ENCODE results near the gene CSNK1D. TPM values are rescaled to one million over a fixed set of nuclear protein-coding genes. Genes with fewer than 3 reads are reported as not detected.

CSNK1D gene
- polyA plus RNA-seq (ENCODE audit: insufficient read depth in 1 of 5, insufficient read length in 5 of 5, low replicate concordance in 1 of 5): 100 to 1,000 TPM in 4 of 5 donors, 10 to 100 TPM in 1; 89.6 to 138 (median 108) TPM
- long read RNA-seq, donor 1, transcript CSNK1D-203 (10 exons, 2,047 nt): major isoform, 19 of 44 reads
- long read RNA-seq, donor 1, partial matches to known transcripts: 11 of 44 reads
- long read RNA-seq, donor 1, other reads (novel, unspliced or antisense): 5 of 44 reads
- long read RNA-seq, donor 2, transcript CSNK1D-203 (10 exons, 2,047 nt): major isoform, 8 of 11 reads
- long read RNA-seq, donor 2, partial matches to known transcripts: 0 of 11 reads
- long read RNA-seq, donor 2, other reads (novel, unspliced or antisense): 0 of 11 reads
- long read RNA-seq, donor 3, transcript CSNK1D-203 (10 exons, 2,047 nt): major isoform, 5 of 12 reads
- long read RNA-seq, donor 3, partial matches to known transcripts: 0 of 12 reads
- long read RNA-seq, donor 3, other reads (novel, unspliced or antisense): 0 of 12 reads
- long read RNA-seq, donor 4, transcript CSNK1D-203 (10 exons, 2,047 nt): major isoform, 7 of 12 reads
- long read RNA-seq, donor 4, partial matches to known transcripts: 0 of 12 reads
- long read RNA-seq, donor 4, other reads (novel, unspliced or antisense): 0 of 12 reads
- long read RNA-seq, donor 5, transcript CSNK1D-203 (10 exons, 2,047 nt): major isoform, 9 of 40 reads
- long read RNA-seq, donor 5, partial matches to known transcripts: 22 of 40 reads
- long read RNA-seq, donor 5, other reads (novel, unspliced or antisense): 0 of 40 reads
- long read RNA-seq, donor 6, transcript CSNK1D-203 (10 exons, 2,047 nt): major isoform, 22 of 29 reads
- long read RNA-seq, donor 6, transcript CSNK1D-211 (3 exons, 692 nt): minor isoform, 5 of 29 reads
- long read RNA-seq, donor 6, partial matches to known transcripts: 0 of 29 reads
- long read RNA-seq, donor 6, other reads (novel, unspliced or antisense): 0 of 29 reads
- long read RNA-seq, donor 7, transcript CSNK1D-203 (10 exons, 2,047 nt): major isoform, 12 of 44 reads
- long read RNA-seq, donor 7, partial matches to known transcripts: 26 of 44 reads
- long read RNA-seq, donor 7, other reads (novel, unspliced or antisense): 0 of 44 reads
- long read RNA-seq, donor 8, partial matches to known transcripts: 0 of 6 reads
- long read RNA-seq, donor 8, other reads (novel, unspliced or antisense): 0 of 6 reads

GRCh38 chr17:82273327-82274133, at the start of gene CSNK1D:
Gene CSNK1D (minus strand): TSS chr17:82273700. CDS start chr17:82273381, 319 bp downstream.
- peak; percentile 93 to 96 for DNase-seq

- no peak for DNase-seq
These were observed 49.3 kb upstream of the CSNK1D start for GRCh38 chr17:82322526-82323453.

GRCh38 chr17:82321947-82322466, 48.5 kb upstream of the CSNK1D start:
- no peak for DNase-seq

DNA sequence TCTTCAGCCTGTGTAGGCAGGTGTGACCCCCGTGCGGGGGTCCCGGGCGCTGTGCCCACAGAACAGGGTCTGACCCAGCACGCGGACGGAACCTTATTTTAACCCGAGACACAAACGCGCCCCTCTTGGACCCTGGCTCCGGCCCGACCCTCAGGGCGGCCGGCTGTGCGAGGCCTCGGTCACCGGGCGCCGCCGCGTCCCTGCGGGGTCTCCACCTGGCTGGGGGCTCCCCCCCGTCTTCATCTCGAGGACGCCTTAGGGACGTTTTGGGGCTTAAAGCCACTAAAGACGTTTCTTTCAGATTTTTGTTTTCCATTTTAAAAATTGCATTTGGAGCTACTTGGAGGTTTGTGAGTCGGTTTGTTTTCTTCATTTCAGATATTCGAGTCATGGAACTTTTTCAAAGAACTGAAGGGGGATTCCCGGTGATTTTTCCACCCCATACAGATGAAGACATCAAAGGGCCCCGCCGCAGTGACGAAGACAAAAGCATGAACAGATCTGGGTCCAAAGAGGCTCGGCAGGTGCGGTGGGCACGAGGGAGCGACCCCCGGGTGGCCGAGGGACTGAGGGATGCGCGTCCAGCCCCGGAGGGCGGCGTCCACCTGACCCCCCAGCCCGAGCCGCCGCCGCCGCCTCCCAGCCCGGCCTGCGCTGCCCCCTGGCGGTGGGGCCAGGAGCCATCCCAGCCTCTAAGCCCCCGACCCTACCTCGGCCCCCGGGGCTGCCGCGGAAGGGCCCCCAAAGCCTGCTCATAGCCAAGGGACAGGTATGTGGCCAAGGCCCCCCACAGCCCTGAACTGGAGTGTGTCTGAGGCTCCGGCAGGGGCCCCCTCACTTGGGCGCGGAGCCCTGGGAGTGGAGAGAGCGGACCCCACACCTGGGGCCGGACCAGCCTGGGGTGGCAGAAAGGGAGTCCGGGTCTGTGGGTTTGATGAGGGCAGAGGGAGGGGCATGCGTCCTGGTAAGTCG, 47.7 kb upstream of the CSNK1D start:
- no peak for DNase-seq

DNA sequence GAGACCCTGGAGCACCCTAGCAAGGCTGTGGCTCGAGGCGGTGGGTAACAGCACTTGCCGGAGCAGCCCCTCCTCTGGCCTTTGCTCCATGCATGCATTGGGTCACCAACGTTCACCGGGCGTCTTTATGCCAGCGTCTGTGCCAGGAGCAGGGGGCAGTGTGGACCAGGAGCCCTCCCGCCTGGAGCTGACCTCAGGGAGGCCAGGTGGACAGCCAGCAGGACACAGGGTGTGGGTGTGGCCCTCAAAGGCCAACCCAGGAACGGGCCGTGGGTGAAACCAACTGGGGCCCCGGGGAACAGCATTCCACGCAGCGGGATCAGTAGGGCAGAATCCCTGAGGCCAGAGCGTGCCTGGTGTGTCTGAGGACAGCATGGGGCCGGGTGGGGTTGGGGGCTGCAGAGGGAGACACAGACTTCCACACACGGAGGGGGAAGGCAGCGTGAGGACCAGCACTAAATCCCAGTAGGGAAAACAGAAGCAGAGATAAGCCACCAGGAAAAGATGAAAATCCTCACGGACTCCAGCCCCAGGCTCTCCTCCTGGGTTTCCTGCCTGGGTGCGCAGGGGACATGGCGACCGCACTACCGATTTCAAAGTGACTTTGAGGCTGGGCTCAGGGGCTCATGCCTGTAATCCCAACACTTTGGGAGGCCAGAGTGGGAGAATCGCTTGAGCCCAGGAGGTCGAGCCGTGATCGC, 46.8 kb upstream of the CSNK1D start:
- no peak for DNase-seq

GRCh38 chr17:82319619-82320062, 46.1 kb upstream of the CSNK1D start:
- no peak for DNase-seq

DNA sequence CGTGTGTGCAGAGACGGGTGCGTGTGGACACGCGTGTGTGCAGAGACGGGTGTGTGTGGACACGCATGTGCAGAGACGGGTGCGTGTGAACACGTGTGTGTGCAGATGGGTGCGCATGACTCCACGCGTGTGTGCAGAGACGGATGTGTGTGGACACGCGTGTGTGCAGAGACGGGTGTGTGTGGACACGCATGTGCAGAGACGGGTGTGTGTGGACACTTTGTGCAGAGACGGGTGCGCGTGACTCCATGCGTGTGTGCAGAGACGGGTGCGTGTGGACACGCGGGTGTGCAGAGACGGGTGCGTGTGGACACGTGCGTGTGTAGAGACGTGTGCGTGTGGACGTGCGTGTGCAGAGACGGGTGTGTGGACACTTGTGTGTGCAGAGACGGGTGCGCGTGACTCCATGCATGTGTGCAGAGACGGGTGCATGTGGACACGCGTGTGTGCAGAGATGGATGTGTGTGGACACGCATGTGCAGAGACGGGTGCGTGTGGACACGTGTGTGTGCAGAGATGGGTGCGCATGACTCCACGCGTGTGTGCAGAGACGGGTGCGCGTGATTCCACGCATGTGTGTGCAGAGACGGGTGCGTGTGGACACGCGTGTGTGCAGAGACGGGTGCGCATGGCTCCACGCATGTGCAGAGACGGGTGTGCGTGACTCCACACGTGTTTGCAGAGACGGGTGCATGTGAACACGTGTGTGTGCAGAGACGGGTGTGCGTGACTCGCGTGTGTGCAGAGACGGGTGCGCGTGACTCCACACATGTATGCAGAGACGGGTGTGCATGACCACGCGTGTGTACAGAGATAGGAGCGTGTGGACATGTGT, 45.5 kb upstream of the CSNK1D start:
- no peak for DNase-seq

- no peak for DNase-seq
These were observed 44.6 kb upstream of the CSNK1D start for GRCh38 chr17:82318169-82318498.

DNA sequence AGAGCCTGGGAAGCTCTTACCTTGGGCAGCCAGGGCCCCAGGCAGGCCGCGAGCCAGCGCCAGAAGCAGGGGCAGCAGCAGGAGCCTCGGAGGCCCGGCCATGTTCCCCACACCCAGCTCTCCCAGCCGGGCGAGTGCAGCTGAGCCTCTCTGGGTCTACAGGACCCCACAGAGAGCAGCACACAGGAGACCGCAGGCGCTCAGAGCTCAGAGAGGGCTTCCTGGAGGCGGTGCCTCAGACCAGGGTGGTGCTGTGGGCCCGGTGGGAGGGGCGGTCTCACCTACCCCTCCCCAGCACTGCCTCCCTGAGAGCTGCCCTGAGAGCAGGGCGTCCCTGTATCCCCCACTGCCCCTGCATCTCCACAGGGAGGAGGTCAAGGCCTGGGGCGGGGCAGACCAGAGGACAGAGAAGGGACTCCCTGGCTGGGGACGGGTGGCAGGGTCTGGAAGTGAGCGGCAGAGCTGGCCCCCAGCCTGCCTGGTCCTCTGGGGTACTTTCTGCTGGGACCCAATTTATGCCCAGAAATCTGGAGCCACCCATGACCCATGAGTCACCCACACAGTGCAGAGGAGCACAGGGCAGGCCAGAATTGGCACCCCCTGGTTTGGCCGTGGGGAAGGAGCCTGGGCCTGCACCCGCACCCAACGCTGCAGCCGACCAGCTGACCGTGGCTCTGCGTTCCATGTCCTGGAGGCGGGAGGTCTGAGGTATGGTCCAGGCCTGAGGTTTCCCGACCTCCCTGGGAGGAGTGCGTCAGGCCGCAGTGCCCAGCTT, 44.1 kb upstream of the CSNK1D start, which contains the start of gene CD7:
Gene CD7, minus strand, starts transcription at position 215 of the 775 bp plus-strand sequence. Its CDS starts 113 bp downstream, at position 102.
- DNase-seq: no peak

DNA sequence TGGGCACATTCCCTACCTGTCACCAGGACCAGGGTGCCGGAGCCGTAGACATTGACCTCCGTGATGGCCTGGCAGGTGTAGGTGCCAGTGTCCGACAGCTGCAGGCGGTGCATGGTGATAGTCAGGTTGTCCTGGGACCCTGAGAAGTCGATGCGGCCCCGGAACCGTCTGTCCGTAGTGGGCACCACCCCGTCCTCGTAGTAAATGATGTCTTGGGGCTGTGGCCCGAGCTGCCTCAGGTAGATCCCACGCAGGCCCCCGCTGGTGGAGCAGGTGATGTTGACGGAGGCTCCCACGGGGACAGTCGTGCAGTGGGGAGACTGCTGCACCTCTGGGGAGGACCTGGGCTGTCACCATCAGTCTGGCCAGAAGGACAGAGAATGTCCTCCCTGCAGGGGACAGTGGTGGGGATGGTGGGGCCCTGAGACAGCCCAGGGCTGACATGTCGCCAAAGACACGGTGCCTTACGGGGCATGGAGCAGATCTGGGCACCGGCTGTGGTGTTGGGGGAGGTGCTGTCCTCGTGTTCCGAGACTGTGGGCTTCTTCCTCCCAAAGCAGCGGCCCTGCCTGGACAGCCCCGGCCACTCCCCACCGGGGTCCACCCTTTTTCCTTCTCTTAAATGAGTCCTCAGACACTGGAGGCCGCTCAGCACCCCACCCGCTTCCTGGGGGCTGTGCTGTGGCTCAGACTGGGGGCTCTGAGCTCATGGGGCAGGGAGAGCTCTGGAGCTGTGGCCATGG, 43.3 kb upstream of the CSNK1D start:
- no peak for DNase-seq

GRCh38 chr17:82315703-82316358, 42.3 kb upstream of the CSNK1D start:
- DNase-seq: no peak

GRCh38 chr17:82314727-82315605, 41.5 kb upstream of the CSNK1D start:
- no peak for DNase-seq

DNA sequence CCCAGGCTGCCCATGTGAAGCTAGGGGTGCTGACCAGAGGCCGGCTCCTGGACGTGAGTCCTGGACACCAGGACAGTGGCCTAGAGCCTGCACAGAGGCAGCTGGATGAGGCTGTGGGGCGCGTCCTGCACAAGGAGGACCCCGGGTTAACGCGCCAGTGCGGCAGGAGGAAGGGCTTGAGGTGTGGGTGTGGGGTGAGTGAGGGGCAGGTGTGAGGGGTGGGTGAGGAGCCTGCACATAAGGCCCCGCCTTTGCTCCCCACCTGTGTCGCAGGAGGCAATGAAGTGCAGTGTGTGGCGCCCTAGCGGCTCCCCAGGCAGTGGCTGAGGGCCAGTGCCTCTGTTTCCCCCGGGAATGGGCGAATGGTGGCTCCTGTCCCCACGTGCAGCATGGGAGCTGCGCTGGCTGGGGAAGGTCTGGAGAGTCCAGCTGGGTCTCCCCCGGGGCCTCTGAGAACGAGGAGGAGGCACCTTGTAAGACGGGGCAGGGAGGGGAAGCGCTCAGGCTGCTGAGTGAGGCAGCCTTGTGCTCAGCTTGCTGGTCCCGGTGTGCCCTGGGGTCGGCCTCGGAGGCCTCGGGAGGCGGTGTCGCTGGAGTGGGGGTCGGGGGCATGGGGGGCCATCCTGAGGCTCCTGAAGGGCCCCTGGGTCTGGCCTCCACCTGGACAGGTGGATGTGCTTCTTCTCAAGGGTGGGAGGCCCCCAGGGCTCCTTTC, 40.7 kb upstream of the CSNK1D start:
- DNase-seq: no peak

All from right lung (tissue), 10 donors.